C4-2B (cell line): ENCODE data around the gene ARMC12.

Source experiments
- CTCF ChIP-seq: fragments of 450-650 bp; conservative IDR thresholded peaks from 2 replicates; pipeline ENCODE4 v1.5.1; 2017; ENCODE audit warnings: mild to moderate bottlenecking
- ZFX ChIP-seq: fragments of 450-650 bp; IDR thresholded peaks from 2 replicates; pipeline ENCODE4 v1.6.1; 2017

DNA sequence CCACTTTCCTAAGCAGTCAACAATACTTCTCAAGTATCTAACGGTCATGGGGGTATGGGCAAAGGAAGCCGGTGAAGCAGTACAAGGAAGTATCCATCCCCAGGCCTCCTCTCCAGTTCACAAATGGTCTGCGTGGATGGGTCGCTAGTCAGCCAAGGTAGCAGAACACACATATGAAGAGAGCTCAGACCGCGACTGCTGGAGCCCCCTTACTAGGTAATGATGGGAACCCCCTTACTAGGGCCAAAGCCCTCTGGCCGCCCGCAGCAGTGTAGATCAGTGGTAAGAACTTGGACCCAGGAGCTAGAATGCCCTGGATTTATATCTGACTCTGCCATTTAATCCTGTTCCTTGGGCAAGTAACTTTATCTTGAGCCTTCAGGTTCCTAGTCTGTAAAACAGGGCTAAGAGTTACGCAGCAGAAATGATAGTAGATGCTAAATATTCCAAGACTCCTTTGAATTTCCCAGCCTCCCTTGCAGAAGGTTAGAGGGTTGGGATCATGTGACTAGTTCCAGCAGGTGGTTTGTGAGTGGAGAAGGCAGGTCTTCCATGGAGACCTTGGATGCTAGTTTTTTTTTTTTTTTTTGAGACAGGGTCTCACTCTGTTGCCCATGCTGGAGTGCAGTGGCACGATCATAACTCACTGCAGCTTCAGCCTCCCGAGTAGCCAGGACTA lies 37.4 kb downstream of the ARMC12 start:
- no peak for TF ChIP-seq CTCF
- no peak for TF ChIP-seq ZFX
